Measurements from ENCODE around the gene NDRG4.

The NDRG4 gene, protein sequence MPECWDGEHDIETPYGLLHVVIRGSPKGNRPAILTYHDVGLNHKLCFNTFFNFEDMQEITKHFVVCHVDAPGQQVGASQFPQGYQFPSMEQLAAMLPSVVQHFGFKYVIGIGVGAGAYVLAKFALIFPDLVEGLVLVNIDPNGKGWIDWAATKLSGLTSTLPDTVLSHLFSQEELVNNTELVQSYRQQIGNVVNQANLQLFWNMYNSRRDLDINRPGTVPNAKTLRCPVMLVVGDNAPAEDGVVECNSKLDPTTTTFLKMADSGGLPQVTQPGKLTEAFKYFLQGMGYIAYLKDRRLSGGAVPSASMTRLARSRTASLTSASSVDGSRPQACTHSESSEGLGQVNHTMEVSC

DNA sequence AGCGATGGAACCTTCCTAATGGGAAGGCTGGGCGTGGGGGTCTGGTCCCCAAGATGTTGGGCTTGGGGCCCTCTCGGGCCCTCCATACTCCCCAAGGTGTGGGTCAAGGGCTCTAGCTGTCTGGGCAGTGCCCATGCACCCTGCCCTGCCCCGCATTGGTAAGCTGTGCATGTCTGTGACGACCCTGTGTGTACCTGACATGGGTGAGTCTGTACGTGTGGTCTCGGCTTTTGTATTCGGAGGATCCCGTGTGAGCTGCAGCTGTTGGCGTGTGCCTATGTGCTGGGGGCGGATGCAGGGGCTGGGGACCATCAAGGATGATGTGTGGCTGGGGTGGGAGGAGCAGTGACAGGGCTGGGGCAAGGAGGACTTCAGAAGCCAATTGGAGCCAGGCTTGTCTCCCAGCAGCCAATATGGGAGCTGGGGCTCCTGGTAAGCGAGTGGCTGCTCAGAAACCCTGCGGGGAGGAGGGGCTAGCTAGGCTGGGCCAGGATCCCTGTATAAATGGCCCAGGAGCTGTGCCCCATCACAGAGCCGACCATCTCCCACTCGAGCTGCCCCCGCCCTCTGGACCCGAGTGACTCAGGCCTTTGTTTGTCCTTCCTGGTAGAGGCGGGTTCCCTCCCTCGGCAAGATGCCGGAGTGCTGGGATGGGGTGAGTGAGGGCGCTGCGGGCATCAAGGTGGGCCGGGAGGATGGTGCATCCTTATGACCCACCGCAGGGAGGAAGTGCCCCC, at the start of gene NDRG4:
NDRG4 (plus strand) TSS at position 529 of the 737 bp plus-strand sequence; CDS start at position 635, 106 bp downstream.
- DNase-seq (ENCODE audit: low read depth): peak; percentile 70

DNA sequence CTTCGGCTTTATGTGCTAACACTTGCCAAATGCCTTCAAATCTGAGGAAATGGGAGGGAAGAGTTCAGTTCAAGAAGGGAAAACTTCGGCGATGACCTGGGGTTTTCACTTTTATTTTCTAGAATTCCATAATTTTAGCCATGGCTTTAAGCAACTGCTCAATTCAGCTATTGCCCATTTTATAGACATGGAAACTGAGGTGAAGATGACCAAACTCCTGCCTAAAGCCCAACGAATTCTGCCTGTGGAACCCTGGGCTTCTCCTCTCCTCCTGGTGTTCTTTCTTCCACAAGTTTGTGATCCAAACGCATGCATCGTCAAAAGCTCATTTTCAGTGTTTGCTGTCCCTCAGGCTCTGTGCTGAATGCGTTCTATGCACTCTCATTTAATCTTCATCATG, 49.4 kb upstream of the NDRG4 start:
- no peak for DNase-seq (ENCODE audit: low read depth)

DNA sequence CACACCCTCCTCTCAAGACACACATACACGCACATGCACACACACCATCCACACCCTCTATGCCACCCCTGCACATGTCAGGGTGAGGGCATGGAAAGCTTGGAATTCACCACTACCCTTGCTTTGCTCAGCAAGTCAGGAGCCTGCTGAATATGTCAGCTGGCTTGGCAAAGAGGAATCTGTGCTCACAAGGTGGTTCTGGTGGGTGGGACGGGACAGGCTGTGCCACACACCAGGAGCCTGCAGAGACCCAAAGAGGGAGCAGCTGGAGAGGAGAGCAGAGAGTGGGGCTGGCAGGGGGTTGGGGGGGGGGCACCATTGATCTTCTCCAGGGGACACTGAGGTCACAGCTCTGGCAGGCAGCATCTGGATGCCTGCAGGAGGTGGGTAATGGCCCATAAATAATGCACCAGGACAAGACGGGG, 48.7 kb upstream of the NDRG4 start:
- no peak for DNase-seq (ENCODE audit: low read depth)

DNA sequence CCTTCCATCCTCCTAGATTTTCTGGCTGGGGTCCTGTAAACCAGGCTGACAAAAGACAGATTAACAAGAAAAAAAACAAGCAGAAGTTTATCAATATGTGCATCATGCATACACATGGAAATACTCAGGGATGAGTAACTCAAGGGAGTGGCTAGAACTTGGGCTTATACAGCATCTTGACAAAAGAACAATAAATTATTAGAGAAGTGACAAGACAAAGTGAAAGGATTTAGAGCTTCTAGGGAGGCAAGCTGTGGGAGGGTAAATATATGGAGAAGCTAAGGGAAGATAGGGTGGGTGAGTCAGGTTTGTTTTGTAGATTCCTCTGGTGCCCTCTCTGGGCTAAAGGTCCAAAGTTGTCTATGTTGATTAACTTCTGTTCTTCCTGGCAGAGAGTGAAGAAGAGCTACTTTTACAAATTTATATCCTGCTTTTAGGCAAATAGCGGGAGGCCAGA, 48.0 kb upstream of the NDRG4 start:
- peak; percentile 99 for DNase-seq (ENCODE audit: low read depth)

DNA sequence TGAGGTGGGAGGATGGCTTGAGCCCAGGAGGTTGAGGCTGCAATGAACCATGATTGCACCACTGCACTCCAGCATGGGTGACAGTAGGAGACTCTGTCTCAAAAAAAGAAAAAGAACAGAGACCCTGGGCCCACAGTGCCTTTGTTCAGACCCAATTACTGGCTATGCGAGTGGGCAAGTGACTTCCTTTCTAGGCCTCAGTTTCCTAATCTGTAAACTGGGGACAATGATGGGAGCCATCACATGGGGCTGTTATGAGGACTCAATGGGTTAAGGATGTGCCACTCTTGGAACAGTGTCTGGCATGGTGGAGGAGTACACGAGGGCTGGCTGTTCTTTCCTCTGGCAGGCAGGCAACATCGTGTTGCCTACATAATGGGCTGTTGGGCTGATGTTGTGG, 47.3 kb upstream of the NDRG4 start:
- no peak for DNase-seq (ENCODE audit: low read depth)

DNA sequence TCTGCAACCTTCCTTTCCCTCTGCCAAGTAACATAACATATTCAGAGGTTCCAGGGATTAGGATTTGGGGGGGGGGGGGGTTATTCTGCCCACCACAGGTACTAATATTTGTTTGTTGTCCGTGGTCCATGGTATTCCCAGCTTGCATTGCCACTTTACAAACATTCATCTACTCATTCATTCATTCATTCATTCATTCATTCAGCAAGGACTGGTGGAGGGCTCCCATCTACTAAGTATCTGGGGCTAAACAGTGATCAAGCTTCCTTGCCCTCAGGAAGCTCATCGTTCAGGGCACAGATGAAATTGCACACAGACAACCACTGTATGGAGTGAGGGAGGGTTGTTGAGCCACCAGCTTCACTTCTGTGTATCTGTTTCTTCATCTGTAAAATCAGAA, 45.8 kb upstream of the NDRG4 start:
- DNase-seq (ENCODE audit: low read depth): no peak

DNA sequence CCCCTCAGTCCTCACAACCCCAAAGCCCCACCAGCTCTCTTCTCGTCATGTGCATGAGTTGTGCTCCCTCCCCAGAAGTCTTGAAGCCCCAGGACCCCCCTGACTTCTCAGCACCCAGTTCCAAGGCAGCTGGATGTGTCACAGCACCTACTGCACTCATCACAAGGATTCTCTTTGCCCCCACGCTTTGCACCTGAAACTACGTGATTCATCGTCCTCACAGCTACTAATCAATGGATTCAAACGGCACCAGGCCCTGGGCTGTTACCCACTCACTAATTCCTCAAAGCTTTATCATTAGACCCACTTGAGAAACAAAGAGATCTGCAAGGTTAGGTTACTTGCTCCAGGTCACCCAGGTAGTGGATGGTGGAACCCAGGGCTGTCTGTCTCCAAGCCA, 45.1 kb upstream of the NDRG4 start:
- DNase-seq (ENCODE audit: low read depth): no peak

DNA sequence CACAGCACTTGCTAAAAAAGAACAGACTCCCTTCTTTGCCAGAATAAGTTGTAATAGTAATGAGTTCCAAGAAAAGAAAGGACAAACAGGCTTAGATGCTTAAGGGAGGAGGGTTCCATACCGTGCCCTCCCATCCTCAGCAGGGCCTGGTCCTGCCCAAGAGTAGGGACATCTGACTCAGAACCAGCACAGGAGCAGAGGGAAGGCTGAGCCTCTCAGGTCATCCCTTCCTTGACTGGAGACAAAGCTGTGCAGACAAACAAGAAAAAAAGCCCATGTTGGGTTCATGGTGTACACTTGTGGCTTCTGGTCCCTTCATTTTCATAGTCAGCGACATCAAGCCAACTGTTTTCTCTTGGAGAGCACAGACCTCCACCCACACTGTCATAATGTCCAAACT, 44.2 kb upstream of the NDRG4 start:
- peak; percentile 67 for DNase-seq (ENCODE audit: low read depth)

DNA sequence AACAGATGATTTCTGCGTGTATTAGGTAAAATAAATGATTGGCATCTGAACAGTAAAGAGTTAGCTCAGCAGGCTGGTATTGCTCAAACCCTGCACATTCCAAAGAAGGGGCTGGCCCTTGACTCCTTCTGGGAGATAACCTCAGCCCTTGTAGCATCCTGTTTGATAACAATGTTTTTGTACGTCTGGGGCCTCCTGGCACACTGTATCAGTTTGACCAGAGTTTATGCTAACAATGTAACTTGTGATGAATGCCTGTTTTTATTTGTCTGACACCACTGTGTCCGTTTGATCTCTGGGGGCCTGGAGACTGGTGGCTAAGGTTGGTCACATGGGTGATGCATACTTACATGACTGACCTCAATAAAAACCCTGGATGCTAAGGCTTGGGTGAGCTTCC, 43.8 kb upstream of the NDRG4 start:
- DNase-seq (ENCODE audit: low read depth): peak; percentile 90

DNA sequence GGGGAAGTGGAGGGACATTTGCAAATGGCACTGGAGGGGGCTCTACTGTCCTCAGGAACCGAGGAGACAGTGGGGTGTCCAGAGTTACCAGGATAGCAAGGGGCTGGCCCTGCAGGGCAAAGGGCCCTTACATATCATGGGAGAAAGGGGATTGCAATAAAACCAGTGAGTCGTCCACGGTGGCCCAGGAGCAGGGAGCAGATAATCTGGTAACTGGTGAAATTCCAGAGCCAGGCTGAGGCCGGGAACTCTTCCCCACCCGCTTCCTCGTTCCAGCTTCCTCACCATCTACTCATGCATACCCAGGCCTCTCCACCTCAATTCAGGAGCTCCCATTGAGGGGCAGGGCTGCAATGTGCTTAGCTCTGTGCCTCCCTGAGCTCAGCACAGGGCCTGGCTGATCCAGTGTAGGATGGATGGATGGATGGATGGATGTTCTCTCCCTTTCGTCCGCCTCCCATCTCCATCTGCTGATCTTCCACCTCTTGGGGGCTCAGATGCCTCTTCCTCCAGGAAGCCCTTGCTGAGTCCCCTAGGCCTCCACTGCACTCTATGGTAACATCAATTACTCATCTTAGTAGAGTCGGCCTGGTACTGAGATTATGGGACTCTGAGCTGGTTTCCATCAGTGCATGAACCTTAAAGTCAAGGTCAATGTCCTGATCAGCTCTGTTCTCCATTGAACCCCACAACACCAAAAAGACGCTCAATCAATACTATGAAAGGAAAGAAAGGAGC, 41.2 kb upstream of the NDRG4 start:
- no peak for DNase-seq (ENCODE audit: low read depth)

DNA sequence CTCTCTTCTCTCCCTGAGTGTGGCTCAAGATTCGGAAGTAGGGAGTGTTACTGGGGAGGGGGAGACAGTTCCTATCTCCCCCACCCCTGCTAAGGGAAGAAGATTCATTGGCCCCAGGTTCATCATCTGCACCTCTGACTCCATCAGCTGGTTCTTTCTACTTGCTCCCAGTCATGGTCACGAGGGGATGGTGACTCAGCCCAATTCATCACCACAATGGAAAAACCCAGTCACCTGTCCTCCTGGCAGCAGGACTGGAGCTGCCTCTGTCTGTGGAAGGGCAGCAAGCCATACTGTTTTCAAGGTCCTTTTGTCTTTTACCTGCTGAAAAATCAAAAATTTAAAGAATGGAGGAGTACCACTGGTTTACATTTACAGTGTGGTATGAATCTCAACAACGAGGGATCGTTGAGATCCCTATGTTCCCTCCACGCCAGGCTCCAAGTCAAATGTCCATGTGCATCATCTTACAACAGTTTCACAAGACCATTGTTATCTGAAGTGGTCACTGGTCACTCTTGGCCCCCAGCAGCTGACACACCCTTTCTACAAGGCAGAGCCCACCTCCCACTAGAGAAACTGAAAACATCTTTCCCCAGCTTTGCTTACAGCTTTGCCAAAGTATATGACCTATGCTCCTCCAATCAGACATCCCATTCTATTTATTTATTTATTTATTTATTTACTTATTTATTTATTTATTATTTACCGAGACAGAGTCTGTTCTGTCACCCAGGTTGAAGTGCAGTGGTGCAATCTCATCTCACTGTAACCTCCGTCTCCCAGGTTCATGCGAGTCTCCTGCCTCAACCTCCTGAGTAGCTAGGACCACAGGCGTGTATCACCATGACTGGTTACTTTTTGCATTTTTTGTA, 40.4 kb upstream of the NDRG4 start:
- peak; percentile 83 for DNase-seq (ENCODE audit: low read depth)

DNA sequence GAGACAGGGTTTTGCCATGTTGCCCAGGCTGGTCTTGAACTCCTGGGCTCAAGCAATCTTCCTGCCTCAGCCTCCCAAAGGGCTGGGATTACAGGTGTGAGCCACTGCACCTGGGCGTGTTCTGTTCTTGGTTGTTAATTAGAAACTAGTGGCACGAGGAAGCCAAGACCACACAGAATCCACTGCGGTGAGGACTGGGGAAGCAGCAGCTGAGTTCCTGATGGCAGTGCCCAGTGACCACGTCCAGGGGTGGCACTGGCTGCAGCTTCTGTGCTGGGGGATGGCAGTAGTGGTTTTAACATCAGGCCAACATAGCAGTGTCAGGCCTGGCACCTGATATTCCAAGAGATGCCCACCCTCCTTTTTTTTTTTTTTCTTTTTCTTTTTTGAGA, 39.7 kb upstream of the NDRG4 start:
- no peak for DNase-seq (ENCODE audit: low read depth)

DNA sequence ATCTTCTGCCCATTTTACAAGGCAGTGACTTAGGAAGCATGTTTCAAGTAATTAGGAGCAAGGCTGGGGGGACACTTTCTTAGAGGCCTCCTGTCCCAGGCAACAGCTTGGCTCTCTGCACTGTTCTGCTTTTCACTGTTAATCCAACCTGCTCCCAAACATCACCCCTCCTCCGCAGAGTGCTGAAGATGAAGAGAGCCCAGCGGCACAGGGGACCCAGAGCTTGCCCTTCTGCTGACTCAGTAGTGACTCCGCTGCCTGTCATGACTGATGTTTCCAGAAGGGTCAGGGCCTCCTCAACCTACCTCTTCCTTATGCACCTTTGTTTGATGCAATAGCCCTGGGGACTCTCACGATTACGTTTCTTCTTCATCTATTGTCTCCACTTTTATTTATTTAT, 38.9 kb upstream of the NDRG4 start:
- DNase-seq (ENCODE audit: low read depth): no peak

DNA sequence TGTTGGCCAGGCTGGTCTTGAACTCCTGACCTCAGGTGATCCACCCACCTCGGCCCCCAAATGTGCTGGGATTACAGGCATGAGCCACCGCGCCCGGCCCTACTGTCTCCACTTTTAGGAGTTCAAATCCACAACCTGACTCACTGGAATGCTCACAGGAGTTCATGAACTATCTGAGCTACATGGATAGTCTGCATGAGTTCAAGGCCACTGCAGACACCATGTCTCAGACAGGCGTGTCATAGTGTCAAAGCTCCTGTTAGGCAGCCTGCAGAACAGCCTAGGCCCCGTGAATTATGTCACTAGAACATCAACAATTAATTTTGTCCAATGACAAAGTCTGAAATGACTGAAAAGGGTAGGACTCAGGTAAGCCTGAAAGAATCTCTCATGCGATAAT, 38.3 kb upstream of the NDRG4 start:
- no peak for DNase-seq (ENCODE audit: low read depth)

DNA sequence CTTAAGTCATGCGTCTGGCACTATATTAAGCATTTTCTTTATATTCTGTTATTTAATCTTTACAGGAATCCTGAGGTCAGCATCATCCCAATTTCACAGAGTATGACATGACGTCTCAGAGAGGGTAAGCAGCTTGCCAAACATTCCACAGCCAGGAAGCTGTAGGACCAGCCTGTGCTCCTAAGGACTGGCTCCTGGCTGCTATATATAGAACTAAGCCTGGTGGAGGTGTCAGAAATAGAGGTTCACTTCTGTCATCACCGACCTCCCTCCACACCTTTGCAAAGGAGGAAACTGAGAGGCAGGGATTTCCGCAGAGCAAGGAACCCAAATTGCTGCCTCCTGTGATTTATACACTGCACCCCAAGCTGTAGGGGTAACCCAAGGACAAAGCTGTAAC, 37.9 kb upstream of the NDRG4 start:
- no peak for DNase-seq (ENCODE audit: low read depth)

DNA sequence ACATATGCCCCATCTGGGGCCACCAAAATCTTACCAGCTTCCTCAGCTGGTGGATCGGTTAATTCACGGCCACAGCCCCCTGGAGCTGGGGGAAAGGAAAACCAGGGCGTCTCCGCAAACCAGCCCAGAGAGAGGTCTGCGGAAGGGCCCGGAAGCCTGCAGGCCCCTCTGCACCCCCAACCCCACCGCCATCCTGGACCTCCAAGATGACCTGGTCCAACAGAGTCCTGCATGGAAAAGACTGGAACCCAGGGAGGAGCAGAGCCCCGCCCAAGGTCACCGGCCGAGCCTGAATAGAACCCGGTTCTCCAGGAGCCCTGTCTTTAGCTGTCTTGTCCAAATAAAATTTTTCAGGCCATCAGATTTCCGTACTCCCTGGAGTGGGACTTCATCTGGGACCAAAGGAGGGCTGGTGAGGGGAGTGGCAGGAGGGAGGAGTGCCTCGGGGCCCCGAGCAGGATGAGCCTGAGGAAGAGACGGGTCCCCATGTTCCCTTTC, 37.4 kb upstream of the NDRG4 start:
- DNase-seq (ENCODE audit: low read depth): no peak

DNA sequence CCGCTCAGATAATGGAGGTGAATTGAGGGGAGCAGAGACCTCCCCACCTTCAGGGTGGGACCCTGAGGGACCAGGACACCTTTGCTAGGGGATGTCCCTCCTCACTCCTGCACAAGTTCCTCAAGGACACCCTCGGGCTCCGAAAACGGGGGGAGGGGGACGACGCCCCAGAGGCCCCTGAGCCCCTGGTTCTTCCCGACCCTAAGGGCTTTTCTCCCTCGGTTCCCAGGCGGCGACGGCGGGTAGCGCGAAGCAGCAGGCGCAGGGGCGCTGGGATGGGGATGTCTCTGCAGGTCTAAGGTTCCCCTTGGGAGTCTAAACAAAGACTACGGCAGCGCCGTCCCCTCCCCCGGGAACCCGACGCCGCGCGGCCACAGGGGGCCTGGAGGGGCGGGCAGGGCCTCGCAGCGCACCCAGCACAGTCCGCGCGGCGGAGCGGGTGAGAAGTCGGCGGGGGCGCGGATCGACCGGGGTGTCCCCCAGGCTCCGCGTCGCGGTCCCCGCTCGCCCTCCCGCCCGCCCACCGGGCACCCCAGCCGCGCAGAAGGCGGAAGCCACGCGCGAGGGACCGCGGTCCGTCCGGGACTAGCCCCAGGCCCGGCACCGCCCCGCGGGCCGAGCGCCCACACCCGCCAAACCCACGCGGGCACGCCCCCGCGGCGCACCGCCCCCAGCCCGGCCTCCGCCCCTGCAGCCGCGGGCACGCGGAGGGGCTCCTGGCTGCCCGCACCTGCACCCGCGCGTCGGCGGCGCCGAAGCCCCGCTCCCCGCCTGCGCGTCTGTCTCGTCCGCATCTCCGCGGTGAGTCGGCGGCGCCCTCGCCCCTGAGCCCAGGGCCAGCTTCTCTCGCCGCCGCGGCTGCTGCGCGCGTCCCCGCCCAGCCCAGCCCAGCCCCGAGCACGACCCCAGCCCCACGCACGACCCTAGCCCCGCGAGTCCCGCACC, 36.7 kb upstream of the NDRG4 start:
- DNase-seq (ENCODE audit: low read depth): no peak

DNA sequence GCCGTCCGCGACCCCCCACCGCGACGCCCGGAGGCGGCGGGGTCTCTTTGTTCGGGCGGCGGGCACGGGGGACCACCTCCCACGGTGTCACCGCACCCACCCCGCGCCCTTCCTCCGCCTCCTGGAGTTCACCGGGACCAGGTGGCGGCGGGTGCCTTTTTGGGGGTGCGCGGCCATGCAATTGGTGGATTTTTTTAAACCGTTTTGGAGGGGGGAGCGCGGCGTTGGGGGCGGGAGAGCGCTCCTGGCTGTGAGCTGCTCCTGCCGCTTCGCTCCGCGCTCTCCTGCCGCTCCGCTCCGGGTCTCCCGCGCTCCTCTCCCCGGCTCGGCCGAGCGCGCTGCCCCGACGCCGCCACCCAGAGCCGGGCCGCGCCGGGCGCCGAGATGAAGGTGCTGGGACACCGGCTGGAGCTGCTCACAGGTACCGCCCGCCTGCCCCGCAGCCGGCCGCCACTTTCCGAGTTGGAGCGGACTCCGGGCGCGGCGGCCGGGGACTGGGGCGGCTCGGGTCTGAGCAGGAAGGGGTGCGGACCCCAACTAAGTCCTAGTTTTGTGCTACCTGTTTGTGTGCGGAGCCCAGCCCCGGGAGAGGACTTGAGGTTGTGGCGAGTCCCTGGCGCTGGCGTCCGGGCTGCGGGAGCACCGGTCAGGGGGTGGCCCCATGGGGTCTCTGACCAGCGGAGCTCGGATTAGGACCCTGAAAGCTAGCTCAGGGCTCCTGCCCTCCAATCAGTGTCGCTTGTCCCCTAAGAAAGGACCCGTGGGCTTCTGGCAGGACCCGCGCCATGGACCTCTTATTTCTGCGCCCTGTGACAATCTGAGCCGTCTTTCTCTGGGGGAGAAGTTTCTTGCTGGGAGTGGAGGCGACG, 35.7 kb upstream of the NDRG4 start:
- DNase-seq (ENCODE audit: low read depth): no peak

DNA sequence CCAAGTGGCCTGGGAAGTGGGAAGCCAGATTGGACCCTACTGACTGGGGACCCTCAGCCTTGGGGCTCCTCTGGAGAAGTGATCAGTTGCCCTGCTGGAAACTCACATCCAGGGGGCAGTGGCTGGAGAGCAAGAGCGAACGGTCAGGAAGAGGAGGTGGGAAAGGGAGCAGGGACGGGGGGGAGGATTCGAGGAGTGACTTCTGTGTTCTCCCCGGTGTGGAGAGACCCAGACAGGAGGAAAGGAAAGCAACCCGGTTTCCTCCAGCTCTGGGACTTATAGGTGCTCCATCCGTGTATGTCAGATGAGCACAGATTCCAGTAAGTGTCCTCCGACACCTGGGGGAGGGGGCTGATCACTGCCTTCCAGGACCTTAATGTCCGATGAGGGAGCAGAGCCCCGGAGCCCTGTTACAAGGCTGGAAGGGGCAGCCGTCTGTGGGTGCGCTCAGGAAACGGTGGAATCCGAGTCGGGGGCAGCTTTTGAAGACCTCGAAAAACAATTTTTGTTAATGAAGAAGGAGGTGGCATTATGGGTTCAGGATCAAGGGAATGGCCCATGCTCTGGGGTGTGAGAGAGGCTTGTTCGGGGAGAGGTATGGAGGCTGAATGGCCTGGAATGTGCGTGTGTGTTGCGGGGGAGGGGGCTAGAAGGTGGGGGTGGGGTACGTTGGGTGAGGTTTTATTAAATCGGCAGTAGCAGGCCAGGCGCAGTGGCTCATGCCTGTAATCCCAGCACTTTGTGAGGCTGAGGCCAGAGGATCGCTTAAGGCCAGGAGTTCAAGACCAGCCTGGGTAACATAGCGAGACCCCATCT, 34.8 kb upstream of the NDRG4 start:
- peak; percentile 28 for DNase-seq (ENCODE audit: low read depth)

Measured in amniotic epithelial cell (primary cell).